Retinal pigment epithelial cell (primary cell): ENCODE data around the gene VWA3B.
"Not testable (repeated sequence)": the region's sequence is repeated elsewhere in the genome, so short reads cannot be mapped to it uniquely, and the experiment has no call there.

Source experiments
- DNase-seq: peaks from one replicate; pipeline ENCODE4 v3.0.0-alpha.2; 2010; ENCODE audit warnings: low read depth
- H3K4me3 ChIP-seq: 2 replicates; pipeline ENCODE4 v1.5.1; 2011; ENCODE audit warnings: mild to moderate bottlenecking, low read length, control low read depth, moderate library complexity
- TF ChIP-seq, protein P1 (sequence below): conservative IDR thresholded peaks from 2 replicates; pipeline ENCODE4 v1.5.1; 2011; ENCODE audit warnings: low read depth, low read length, control low read depth, inconsistent platforms

Gene VWA3B

DNA sequence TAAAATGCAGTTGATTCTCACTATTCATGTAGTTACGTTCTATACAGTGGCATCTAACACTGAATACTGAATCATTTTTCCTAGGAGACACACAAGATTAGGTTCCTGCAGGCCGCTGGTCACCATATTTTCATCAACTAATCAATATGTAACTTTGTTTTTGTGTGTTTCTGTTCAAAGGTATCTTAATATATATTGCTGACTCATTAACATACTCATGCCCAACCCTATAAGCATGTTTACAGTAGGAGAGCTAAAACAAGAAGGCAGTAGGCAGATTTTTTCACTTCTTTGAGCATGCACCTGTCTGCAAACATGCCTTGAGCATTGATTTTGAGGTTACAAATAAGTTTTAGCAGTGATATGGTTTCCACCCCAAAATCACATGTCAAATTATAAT, 229.0 kb downstream of the VWA3B start:
- TF ChIP-seq, protein P1, sequence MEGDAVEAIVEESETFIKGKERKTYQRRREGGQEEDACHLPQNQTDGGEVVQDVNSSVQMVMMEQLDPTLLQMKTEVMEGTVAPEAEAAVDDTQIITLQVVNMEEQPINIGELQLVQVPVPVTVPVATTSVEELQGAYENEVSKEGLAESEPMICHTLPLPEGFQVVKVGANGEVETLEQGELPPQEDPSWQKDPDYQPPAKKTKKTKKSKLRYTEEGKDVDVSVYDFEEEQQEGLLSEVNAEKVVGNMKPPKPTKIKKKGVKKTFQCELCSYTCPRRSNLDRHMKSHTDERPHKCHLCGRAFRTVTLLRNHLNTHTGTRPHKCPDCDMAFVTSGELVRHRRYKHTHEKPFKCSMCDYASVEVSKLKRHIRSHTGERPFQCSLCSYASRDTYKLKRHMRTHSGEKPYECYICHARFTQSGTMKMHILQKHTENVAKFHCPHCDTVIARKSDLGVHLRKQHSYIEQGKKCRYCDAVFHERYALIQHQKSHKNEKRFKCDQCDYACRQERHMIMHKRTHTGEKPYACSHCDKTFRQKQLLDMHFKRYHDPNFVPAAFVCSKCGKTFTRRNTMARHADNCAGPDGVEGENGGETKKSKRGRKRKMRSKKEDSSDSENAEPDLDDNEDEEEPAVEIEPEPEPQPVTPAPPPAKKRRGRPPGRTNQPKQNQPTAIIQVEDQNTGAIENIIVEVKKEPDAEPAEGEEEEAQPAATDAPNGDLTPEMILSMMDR = no peak
- DNase-seq = no peak

DNA sequence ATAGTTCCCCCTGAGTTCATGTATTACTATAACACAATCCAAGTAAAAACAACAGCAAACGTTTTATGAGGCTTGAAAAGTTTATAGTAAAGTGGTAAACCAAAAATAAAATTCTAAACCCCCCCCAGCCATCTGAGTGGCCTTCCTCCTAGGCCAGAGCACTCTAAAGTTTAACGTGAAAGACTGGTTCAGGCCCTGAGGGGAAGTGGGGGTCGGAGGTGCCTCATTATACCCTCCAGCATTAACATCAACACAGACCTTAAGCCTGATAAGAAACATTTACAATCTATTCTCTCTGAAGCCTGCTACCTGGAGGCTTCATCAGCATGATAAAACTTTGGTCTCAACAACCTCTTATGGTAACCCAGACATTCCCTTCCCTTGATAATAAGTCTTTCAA, 230.2 kb downstream of the VWA3B start:
- DNase-seq = no peak
- TF ChIP-seq, protein P1 = no peak

More for the DNA sequence above, 229.0 kb downstream of the VWA3B start:
- no peak overlapping the region for H3K4me3 ChIP-seq

DNA sequence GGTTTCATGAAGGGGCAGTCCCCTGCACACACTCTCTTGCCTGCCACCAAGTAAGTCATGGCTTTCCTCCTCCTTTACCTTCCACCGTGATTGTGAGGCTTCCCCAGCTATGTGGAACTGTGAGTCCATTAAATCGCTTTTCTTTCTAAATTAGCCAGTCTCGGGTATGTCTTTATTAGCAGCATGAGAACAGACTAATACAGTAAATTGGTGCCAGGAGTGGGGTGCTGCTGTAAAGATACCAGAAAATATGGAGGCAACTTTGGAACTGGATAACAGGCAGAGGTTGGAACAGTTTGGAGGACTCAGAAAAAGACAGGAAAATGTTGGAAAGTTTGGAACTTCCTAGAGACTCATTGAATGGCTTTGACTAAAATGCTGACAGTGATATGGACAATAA, 233.2 kb downstream of the VWA3B start:
- not testable (repeated sequence) for H3K4me3 ChIP-seq, DNase-seq

More for the DNA sequence above, 230.2 kb downstream of the VWA3B start:
- no peak overlapping the region for H3K4me3 ChIP-seq

DNA sequence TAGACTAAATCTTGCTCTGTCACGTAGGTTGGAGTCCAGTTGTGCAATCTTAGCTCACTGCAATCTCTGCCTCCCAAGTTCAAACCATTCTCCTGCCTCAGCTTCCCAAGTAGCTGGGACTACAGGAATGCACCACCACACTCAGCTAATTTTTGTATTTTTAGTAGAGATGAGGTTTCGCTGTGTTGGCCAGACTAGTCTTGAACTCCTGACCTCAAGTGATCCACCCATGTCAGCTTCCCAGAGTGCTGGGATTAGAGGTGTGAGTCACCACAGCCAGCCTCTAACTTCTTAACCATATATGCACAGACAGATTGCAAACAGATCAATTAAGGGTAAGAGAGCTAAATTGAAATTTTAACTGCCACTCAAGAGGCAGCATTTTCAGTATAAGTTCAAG, 237.2 kb downstream of the VWA3B start:
- DNase-seq = no peak
- H3K4me3 ChIP-seq = no peak overlapping the region
- TF ChIP-seq, protein P1 = no peak

DNA sequence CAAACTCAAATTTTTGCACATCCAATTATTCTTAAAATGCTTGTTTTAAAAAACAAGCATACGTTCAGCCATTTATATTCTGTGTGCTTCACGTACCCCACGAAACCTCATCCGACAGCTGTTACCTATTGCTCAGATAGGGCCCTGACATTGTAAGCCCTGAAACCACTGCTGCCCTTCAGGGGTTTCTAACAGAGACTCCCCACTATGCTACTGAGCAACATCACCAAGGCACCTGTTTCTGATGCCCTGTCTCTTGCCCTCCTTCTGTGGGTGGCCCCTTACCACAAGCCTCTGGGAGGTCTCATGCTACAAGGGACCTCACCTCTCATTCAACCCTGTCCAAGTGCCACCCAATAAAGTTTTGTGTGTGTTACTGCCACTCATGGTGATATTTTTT, 240.8 kb downstream of the VWA3B start:
- no peak for DNase-seq
- TF ChIP-seq, protein P1 = no peak
- H3K4me3 ChIP-seq = no peak overlapping the region

DNA sequence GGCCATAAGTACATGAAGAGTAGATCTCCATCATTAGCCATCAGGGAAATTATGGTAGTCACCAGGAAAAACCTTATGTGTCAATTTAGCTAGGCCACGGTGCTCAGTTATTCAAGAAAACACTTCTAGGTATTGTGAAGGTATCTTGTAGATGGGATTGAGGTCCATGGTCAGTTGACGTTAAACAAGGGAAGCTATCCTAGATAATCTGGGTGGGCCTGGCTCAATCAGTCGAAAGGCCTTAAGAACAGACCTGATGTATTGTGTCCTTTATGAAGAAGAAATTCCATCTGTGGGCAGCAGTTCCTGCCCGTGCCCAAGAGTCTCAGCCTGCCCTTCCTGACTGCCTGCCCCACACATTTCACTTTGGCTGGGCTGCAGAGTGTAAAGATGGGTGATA, 242.6 kb downstream of the VWA3B start:
- H3K4me3 ChIP-seq = no peak overlapping the region
- TF ChIP-seq, protein P1 = no peak
- no peak for DNase-seq

DNA sequence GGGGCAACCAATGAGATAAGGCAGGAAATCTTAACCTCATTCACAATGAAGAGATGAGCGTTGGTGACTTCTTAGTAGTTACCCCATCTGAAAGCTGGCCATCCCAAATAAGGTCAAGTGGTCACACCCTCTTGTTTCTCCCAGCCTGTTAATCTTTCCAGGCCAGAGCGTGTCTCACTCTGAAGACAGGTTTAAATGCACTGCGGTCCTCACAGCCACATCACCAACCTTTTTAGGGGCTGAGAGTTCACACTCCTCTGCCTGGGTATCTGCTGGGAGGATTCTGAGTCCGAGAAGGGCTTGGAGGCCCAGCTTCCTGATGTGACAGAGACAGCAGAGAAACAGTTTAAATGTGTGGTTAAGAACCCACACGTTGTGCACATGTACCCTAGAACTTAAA, 246.0 kb downstream of the VWA3B start:
- DNase-seq = no peak
- no peak overlapping the region for H3K4me3 ChIP-seq
- TF ChIP-seq, protein P1 = no peak

DNA sequence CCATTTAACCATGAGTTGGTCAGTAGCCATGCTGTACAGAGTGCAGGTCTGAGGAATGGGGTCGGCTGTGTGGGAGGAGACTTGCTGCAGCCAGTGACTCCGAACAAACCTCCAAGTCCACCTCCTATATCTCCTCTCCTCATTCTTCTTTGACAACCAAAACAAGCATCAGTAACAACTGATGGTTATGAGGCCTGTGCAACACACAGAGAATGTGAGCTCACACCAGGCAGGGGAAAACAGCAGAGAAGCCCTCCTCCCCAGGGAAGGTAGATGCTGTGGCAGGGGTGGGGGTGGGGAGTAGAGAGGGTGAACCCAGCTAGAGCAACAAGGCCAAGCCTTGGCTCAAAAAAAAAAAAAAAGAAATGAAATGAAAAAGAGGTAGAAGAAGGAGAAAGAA, 247.0 kb downstream of the VWA3B start:
- DNase-seq = no peak
- TF ChIP-seq, protein P1 = no peak
- no peak overlapping the region for H3K4me3 ChIP-seq
